ENCODE measurements around the gene RPL37A.

GRCh38 chr2:216527600-216527999, 29.0 kb downstream of the RPL37A start:
- TF ChIP-seq SP1 (IDR thresholded peaks at IDR 0.05) (no peak), FOXA1 (IDR thresholded peaks at IDR 0.05) (no peak), LEF1 (IDR thresholded peaks at IDR 0.05; ENCODE audit: borderline replicate concordance) (no peak)

All from HEK293T (cell line).